HPDE6-E6E7 (cell line): ENCODE measurements around the gene SMIM45.
A peak's percentile ranks its signal among the peaks of the same experiment; 100 is the strongest.
"Not testable (repeated sequence)": the region's sequence is repeated elsewhere in the genome, so short reads cannot be mapped to it uniquely, and the experiment has no call there.

Experiments
- DNase-seq: peaks from one replicate; pipeline ENCODE4 v3.0.0; 2011; ENCODE audit warnings: missing footprints; ENCODE audit errors: extremely low spot score

The SMIM45 gene

DNA sequence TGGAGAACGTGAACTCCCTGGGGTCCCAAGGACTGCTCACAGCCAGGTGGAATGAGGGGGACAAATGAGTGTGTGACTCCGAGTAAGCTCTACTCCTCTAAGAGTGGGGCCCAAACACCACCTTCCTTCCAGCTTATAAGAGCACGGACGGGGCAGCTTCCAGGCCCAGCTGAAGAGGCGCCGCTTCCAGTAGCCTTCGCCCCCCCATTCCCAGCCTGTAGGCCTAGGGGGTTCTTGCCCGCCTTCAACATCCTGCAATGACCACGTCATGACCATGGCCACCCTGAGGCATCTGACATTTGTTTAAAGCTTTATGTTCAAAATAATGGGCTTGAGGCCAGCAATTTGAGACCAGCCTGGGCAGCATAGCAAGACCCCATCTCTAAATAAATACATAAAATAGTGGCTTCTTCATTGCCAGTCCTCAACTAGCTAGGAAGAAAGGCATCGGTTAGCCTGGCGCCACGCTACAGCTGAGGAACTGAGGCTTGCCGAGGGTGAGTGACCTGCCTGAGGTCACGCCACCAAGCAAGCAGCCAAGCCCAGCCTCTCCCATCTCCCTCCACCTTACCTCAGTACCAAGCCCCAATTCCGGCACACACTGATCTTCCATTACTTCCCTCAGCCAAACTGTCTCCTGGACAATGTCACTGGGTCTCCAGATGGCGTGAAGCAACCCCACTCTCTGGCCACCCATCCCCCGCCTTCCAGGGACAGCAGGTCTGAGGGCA lies 17.5 kb upstream of the SMIM45 start:
- no peak for DNase-seq

GRCh38 chr22:41935015-41935351 lies 17.0 kb upstream of the SMIM45 start:
- DNase-seq = no peak

DNA sequence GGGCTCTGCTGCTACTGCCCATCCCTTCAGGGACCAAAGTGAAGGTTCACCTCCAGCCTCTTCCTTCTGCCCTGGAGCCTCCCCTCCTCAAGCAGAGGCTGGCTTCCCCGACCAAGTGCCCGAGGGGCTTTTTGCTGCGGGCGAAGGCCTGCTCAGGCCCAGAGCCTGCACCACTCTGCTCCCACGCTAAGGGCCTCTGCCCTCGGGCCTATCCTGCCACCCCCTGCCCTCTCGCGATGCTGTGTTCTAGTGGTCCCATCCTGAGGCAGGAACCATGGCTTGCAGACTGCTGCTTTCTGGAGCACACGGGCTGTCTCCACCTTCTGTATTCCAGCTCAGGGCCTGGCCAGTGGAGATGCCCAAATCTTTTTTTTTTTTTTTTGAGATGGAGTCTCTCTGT lies 16.4 kb upstream of the SMIM45 start:
- no peak for DNase-seq

GRCh38 chr22:41936894-41937169 lies 15.1 kb upstream of the SMIM45 start:
- no peak for DNase-seq

GRCh38 chr22:41939981-41940831 lies 11.7 kb upstream of the SMIM45 start:
- no peak for DNase-seq

GRCh38 chr22:41940832-41941765 lies 10.9 kb upstream of the SMIM45 start:
- peak; percentile 66 for DNase-seq

- no peak for DNase-seq
Measured at GRCh38 chr22:41943661-41944209, 8.2 kb upstream of the SMIM45 start.

DNA sequence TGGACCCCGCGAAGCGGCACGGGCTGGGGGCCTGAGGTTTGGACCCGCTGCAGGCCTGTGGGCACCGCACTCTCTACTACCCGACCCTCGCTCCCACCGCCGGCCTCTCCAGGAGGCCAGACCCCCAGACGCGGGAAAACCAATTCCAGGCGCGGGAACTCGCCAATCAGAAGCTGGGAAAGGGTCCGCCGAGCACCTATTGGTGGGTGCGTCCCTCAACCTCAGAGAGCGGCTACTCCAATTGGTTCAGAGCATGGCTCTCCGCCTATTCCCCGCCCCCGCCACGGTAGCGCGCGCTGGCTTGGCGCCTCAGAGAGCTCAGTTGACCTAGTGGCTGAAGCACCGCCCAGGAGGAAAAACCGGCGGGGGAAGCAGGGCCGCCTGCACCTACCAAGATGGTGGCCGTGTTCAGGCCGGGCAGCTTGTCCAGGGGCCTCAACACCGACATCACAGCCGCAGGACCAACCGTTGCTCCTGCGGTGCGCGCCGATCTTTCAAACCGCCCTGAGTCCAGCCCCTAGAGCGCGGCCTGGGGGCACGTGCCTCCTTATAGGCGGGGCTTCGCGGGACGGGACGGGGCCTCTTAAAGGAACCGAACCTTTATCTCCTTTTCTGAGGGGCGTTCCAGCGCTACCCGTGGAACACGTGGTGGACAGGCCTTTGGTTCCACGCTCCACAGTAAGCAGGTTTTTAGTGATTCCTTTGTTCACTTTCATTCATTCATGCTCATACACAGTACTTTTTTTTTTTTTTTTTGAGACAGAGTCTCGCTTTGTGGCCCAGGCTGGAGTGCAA lies 5.1 kb upstream of the SMIM45 start, which contains the start of gene CENPM:
TSS of gene CENPM (minus strand) at position 524 of the 795 bp plus-strand sequence. CDS start at position 448, 76 bp downstream.
- DNase-seq = peak; percentile 83

DNA sequence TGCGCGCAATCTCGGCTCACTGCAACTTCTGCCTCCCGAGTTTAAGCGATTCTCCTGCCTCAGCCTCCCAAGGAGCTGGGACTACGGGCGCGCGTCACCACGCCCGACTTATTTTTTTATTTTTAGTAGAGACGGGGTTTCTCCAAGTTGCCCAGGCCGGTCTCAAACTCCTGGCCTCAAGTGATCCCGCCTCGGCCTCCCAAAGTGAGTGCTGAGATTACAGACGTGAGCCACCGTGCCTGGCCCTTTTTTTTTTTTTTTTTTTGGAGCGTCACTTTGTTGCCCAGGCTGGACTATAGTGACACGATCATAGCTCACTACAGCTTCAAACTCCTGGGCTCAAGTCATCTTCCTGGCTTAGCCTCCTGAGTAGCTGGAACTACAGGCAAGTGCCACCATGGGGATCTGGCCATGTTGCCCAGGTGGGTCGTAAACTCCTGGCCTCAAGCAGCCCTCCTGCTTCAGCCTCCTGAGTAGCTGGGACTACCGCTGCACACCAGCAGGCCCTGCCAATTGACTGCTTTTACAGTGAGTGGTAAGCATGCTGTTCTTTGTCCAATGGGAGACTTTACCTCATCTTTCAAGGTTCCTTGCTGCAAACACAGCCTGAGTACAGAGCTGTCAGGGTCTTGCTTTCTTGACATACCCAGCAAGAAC lies 4.4 kb upstream of the SMIM45 start:
- no peak for DNase-seq

- DNase-seq = no peak
Measured at GRCh38 chr22:41948142-41948541, 3.8 kb upstream of the SMIM45 start.

DNA sequence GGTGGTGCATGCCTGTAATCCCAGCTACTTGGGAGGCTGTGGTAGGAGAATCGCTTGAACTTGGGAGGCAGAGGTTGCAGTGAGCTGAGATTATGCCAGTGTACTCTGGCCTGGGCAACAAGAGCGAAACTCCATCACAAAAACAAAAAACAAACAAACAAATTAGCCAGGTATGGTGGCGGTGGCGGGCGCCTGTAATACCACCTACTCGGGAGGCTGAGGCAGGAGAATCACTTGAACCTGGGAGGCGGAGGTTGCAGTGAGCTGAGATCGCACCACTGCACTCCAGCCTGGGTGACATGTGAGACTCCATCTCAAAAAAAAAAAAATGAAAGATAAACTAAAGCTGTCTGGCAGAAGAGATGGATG lies 3.0 kb upstream of the SMIM45 start:
- not testable (repeated sequence) for DNase-seq

DNA sequence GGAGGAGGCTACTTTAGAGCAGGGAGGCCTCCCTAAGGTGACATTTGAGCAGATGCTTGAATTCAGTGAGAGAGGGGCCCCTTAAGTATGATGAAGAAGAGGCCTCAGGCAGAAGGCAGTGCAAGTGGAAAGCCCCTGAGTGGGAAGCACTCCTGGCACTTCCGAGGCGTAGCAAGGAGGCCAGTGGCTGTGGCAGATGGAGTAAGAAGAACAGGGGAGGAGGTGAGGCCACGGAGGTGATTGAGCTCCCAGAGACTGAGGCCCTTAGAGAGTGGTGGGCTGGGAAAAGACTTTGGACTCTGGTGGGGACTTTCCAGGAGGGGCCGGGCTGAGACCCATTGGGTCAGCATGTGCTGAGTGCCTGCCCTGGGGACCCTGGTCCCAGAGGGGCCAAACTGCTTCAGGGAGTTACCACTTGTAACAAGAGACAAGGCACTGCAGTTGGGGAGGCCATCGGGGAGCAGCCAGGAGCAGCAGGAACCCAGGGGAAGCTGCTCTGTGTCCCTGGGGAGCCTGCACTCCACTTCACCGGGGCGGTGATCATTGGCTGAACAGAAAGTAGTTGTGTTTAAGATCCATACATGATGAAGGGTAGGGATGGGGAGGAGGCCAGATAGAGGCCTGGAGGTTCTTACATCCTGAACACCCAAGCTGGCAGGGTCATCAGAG lies 2.5 kb upstream of the SMIM45 start:
- DNase-seq = no peak

- no peak for DNase-seq
Measured at GRCh38 chr22:41952713-41953112, 763 bp downstream of the SMIM45 start.

DNA sequence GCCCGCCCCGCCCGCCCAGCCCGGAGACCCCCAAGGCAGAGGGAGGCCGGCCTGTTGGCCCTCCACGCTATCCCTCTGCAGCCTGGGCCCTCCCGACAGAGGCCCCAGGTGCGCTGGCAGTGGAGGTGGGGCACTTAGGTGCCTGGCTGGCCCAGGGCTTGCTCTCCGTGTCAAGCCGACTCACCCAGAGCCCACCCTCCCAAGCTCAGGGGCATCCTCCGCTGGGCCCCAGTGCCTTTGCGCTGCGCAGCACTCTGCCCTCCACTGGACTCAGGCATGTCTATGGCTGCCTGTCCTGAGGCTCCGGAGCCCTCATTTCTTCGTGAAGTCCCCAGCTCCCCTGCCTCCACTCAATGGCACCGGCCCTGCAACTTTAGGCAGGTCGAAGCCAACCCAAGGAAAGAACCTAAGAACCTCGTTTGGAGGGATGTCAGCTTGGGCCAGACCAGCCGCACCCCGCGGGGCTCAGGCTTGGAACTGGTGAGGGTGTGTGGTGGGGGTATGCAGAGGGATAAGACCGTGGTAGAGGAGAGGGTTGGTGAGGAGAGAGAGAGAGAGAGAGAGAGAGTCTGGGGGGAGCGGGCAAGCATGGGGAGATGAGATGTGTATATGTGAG lies 6.1 kb downstream of the SMIM45 start:
- no peak for DNase-seq

GRCh38 chr22:41963453-41964111 lies 11.6 kb downstream of the SMIM45 start:
- DNase-seq = no peak

DNA sequence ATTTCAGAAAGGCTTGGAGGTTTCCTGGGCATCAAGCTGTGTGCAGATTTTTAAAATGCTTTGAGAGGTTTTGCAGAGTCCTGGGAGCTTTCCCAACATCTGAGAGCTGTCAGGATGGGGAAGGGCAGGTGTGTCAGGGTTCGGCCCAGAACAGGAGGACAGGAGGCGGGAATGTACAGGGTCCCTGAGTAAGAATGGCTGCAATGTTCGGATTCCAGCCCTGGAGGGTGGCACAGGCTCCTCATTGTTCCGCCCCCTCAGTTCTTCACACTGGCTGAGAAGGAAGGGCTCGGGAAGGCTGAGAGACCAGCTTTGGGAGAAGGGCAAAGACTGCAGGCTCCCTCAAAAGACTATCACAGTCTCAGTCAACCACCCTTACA lies 12.2 kb downstream of the SMIM45 start:
- no peak for DNase-seq

GRCh38 chr22:41966225-41966606 lies 14.3 kb downstream of the SMIM45 start:
- DNase-seq = no peak

GRCh38 chr22:41966607-41967240 lies 14.8 kb downstream of the SMIM45 start:
- peak; percentile 53 for DNase-seq

- no peak for DNase-seq
Measured at GRCh38 chr22:41968601-41969000, 16.7 kb downstream of the SMIM45 start.
